Suprapubic skin (tissue), 4 donors: ENCODE results near the gene WDR37. TPM values are rescaled to one million over a fixed set of nuclear protein-coding genes. Genes with fewer than 3 reads are reported as not detected.

Experiments
- DNase-seq, 2 donors: peaks; one replicate each; pipeline ENCODE4 v3.0.0-alpha.2; 2019; ENCODE audit warnings: low spot score in 2 of 2
- H3K27ac ChIP-seq: fragments of 200-600 bp; sonication (generic); one replicate; pipeline ENCODE4 v1.5.1; 2019
- H3K27me3 ChIP-seq: fragments of 200-600 bp; sonication (generic); one replicate; pipeline ENCODE4 v1.5.1; 2019
- H3K36me3 ChIP-seq: fragments of 200-600 bp; sonication (generic); one replicate; pipeline ENCODE4 v1.5.1; 2019
- H3K4me1 ChIP-seq: fragments of 200-600 bp; sonication (generic); one replicate; pipeline ENCODE4 v1.5.1; 2019
- H3K4me3 ChIP-seq: fragments of 200-600 bp; sonication (generic); one replicate; pipeline ENCODE4 v1.5.1; 2019; ENCODE audit warnings: mild to moderate bottlenecking
- H3K9me3 ChIP-seq: fragments of 200-600 bp; sonication (generic); one replicate; pipeline ENCODE4 v1.5.1; 2019
- EP300 ChIP-seq: sonication (generic); formaldehyde crosslinking; IDR thresholded peaks from one replicate; pipeline ENCODE4 v1.6.1; 2017; ENCODE audit warnings: antibody characterized with exemption
- POLR2A ChIP-seq, 2 donors: fragments of 450-650 bp; IDR thresholded peaks; one replicate each; pipeline ENCODE4 v1.6.1; 2017; ENCODE audit warnings: antibody characterized with exemption in 2 of 2, mild to moderate bottlenecking in 2 of 2, moderate library complexity in 2 of 2
- POLR2AphosphoS5 ChIP-seq, 3 donors: sonication (generic); formaldehyde crosslinking; IDR thresholded peaks; one replicate each; pipeline ENCODE4 v1.6.1; 2017; ENCODE audit warnings: antibody characterized with exemption in 3 of 3
- WGBS: methylation state at CpG from one replicate; pipeline ENCODE4 v1.1.5; 2018; 5-methylcytosine and 5-hydroxymethylcytosine counted together
- total RNA-seq, 4 donors: library from RNA; depleted of rRNA; stranded (reverse); fragments of >200 nt; gene quantifications; one replicate each; pipeline ENCODE4 v1.1.0, GENCODE V29; 2016
- TF ChIP-seq, protein P1 (sequence below), 2 donors: fragments of 200-600 bp in 1 of 2; fragments of 450-650 bp in 1 of 2; sonication (generic) in 1 of 2; IDR thresholded peaks; one replicate each; pipeline ENCODE4 v1.5.1; 2016 to 2019; ENCODE audit warnings: antibody characterized with exemption in 2 of 2, mild to moderate bottlenecking in 1 of 2, moderate library complexity in 1 of 2

Gene WDR37
- total RNA-seq, 4 donors from 2014 or later = 13.1 to 32.7 (median 18.4) TPM

DNA sequence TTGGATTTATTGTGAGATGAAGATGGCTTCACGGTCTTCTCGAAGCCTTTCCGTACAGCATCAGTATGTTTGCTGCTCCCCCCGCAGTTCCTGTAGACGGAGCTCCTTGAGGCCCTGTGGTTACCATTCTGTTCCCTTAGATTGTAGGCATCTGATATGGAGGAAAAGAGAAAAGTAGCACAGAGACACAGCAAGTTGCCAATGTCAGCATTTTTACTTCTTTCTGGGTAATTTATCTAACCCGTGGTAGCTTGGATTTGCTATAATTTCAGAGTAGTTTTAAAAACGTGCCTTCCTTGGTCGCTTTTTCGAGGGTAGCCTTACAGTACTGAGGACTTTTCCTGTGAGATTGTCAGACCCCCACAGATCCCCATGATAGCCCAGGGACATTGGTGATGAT is 37.5 kb downstream of the WDR37 start:
- Histone ChIP-seq H3K27me3 (no peaks in the 10 kb centered on the region), H3K36me3 (peaks cover 74% of the 10 kb centered on the region), H3K4me3 (no peak overlapping the region), H3K4me1 (no peaks in the 10 kb centered on the region), H3K27ac (no peak overlapping the region), H3K9me3 (no peaks in the 10 kb centered on the region)
- no peak for DNase-seq
- 91% methylated on average over 9 of the region's 9 CpGs for WGBS
- TF ChIP-seq EP300 (no peak), POLR2AphosphoS5 (IDR thresholded peaks at IDR 0.05) (no peak), POLR2A (IDR thresholded peaks at IDR 0.05) (no peak)
- TF ChIP-seq, protein P1, sequence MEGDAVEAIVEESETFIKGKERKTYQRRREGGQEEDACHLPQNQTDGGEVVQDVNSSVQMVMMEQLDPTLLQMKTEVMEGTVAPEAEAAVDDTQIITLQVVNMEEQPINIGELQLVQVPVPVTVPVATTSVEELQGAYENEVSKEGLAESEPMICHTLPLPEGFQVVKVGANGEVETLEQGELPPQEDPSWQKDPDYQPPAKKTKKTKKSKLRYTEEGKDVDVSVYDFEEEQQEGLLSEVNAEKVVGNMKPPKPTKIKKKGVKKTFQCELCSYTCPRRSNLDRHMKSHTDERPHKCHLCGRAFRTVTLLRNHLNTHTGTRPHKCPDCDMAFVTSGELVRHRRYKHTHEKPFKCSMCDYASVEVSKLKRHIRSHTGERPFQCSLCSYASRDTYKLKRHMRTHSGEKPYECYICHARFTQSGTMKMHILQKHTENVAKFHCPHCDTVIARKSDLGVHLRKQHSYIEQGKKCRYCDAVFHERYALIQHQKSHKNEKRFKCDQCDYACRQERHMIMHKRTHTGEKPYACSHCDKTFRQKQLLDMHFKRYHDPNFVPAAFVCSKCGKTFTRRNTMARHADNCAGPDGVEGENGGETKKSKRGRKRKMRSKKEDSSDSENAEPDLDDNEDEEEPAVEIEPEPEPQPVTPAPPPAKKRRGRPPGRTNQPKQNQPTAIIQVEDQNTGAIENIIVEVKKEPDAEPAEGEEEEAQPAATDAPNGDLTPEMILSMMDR (IDR thresholded peaks at IDR 0.05) = no peak

- TF ChIP-seq POLR2A (IDR thresholded peaks at IDR 0.05) = no peak
- TF ChIP-seq POLR2AphosphoS5 (IDR thresholded peaks at IDR 0.05) = no peak
- no peak for TF ChIP-seq EP300
- TF ChIP-seq, protein P1 (IDR thresholded peaks at IDR 0.05) = no peak
- no peak for DNase-seq
- 96% methylated on average over 15 of the region's 15 CpGs for WGBS
- H3K27ac ChIP-seq = no peak overlapping the region
- H3K27me3 ChIP-seq = no peaks in the 10 kb centered on the region
- peaks cover 70% of the 10 kb centered on the region for H3K36me3 ChIP-seq
- H3K9me3 ChIP-seq = no peaks in the 10 kb centered on the region
- no peaks in the 10 kb centered on the region for H3K4me1 ChIP-seq
- no peak overlapping the region for H3K4me3 ChIP-seq
Observed at GRCh38 chr10:1094112-1095057, 38.2 kb downstream of the WDR37 start.

DNA sequence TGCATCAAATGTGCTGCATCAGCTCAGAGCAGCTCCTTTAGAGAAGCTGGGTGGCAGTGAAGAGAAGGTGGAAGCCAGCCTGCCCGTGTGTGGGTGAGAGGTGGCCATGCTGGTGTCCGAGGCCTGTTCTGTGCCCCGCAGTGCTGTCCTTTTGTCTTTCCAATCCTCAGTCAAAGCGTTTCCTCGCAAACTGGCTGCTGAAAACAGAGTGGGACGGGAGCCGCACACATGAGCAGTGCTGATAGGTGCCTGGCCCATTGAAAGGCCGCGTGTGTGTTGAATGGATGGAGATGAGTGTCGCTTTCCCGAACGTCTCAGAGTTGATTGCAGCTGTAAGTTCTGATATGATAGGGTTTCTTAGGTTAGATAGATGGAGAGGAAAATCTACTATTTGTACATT is 39.3 kb downstream of the WDR37 start:
- DNase-seq = peak in 1 of 2 donors; percentile 32
- Histone ChIP-seq H3K4me3 (no peak overlapping the region), H3K27ac (no peak overlapping the region), H3K4me1 (no peaks in the 10 kb centered on the region), H3K27me3 (no peaks in the 10 kb centered on the region), H3K36me3 (peaks cover 64% of the 10 kb centered on the region), H3K9me3 (no peaks in the 10 kb centered on the region)
- WGBS = 92% methylated on average over 12 of the region's 12 CpGs
- no peak for TF ChIP-seq POLR2AphosphoS5 (IDR thresholded peaks at IDR 0.05)
- TF ChIP-seq, protein P1 (IDR thresholded peaks at IDR 0.05) = no peak
- TF ChIP-seq POLR2A (IDR thresholded peaks at IDR 0.05) = no peak
- no peak for TF ChIP-seq EP300

DNA sequence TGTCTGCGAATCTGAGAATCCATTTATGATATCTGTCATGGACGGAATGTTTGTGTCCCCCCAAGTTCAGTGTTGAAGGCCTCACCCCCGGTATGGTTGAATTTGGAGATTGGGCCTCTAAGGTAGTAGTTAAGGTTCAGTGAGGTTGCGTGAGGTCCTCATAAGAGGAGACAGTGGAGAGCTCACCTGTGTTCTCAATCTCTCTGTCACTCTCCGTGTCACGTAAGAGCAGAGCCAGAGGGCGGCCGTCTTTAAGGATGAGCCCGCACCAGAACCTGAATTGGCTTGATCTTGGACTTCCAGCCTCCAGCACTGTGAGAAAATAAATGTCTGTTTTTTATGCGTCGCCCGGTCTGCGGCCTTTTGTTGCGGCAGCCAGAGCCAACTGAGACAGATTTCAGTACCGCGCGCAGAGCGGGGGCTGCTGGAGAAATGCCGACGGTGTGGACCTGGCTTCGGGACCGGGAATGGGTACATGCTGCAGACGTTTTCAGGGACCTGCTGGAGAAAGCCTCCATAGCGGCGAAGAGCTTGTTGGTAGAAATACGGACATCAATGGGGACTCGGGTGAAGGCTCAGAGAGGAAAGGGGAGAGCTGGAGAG is 40.2 kb downstream of the WDR37 start:
- DNase-seq = peak in 1 of 2 donors; percentile 43
- peaks cover 67% of the 10 kb centered on the region for H3K36me3 ChIP-seq
- H3K4me3 ChIP-seq = no peak overlapping the region
- no peaks in the 10 kb centered on the region for H3K4me1 ChIP-seq
- WGBS = 97% methylated on average over 27 of the region's 27 CpGs
- no peak overlapping the region for H3K27ac ChIP-seq
- H3K27me3 ChIP-seq = no peaks in the 10 kb centered on the region
- TF ChIP-seq EP300 (no peak), POLR2AphosphoS5 (IDR thresholded peaks at IDR 0.05) (no peak)
- no peaks in the 10 kb centered on the region for H3K9me3 ChIP-seq

- no peak for TF ChIP-seq EP300
- TF ChIP-seq, protein P1 (IDR thresholded peaks at IDR 0.05) = no peak
- TF ChIP-seq POLR2AphosphoS5 (IDR thresholded peaks at IDR 0.05) = no peak
- TF ChIP-seq POLR2A (IDR thresholded peaks at IDR 0.05) = no peak
- H3K4me1 ChIP-seq = no peaks in the 10 kb centered on the region
- peaks cover 73% of the 10 kb centered on the region for H3K36me3 ChIP-seq
- no peaks in the 10 kb centered on the region for H3K9me3 ChIP-seq
- H3K27ac ChIP-seq = no peak overlapping the region
- H3K27me3 ChIP-seq = no peaks in the 10 kb centered on the region
- peak in 1 of 2 donors; percentile 44 for DNase-seq
- no peak overlapping the region for H3K4me3 ChIP-seq
- 81% methylated on average over 6 of the region's 6 CpGs for WGBS
Observed at GRCh38 chr10:1097436-1097835, 41.3 kb downstream of the WDR37 start.
